Gastroesophageal sphincter (tissue), 4 donors: Measurements from ENCODE around the gene CNTNAP3. TPM values are rescaled to one million over a fixed set of nuclear protein-coding genes. Genes with fewer than 3 reads are reported as not detected.
"Not testable (repeated sequence)": the region's sequence is repeated elsewhere in the genome, so short reads cannot be mapped to it uniquely, and the experiment has no call there.

ENCODE experiments used
- ATAC-seq: fragments of 150-250 bp; one replicate; pipeline ENCODE4 v1.9.1; 2016; ENCODE audit warnings: mild to moderate bottlenecking, moderate library complexity
- H3K27ac ChIP-seq, 4 donors: fragments of 200-600 bp; sonication (generic) in 3 of 4; 1 replicate in 3 of 4; 2 replicates in 1 of 4; pipeline ENCODE4 v1.5.1; 2016 to 2019
- H3K27me3 ChIP-seq: fragments of 200-600 bp; sonication (generic); one replicate; pipeline ENCODE4 v1.5.1; 2019
- H3K36me3 ChIP-seq, 2 donors: fragments of 200-600 bp; sonication (generic); one replicate each; pipeline ENCODE4 v1.5.1; 2019; ENCODE audit warnings: control low read depth in 1 of 2
- H3K4me1 ChIP-seq, 3 donors: fragments of 200-600 bp; sonication (generic); 1 replicate in 2 of 3; 2 replicates in 1 of 3; pipeline ENCODE4 v1.5.1; 2016 to 2019; ENCODE audit warnings: control low read depth in 2 of 3
- H3K4me3 ChIP-seq, 2 donors: fragments of 200-600 bp; sonication (generic); one replicate each; pipeline ENCODE4 v1.5.1; 2019; ENCODE audit warnings: mild to moderate bottlenecking in 1 of 2, moderate library complexity in 1 of 2
- H3K9me3 ChIP-seq, 3 donors: fragments of 200-600 bp; sonication (generic); one replicate each; pipeline ENCODE4 v1.5.1; 2017 to 2019; ENCODE audit warnings: control low read depth in 2 of 3
- WGBS, 2 donors: methylation state at CpG; one replicate each; pipeline ENCODE4 v1.1.5; 2018; ENCODE audit warnings: low coverage in 1 of 2; 5-methylcytosine and 5-hydroxymethylcytosine counted together
- small RNA-seq, 4 donors: library from RNA; depleted of rRNA; stranded (forward); fragments of <200 nt; gene quantifications; one replicate each; pipeline ENCODE3, GENCODE V24; 2016
- total RNA-seq, 4 donors: library from RNA; depleted of rRNA; stranded (reverse); fragments of >200 nt; gene quantifications; one replicate each; pipeline ENCODE4 v1.1.0, GENCODE V29; 2016

CNTNAP3 gene
- total RNA-seq, 4 donors from 2014 or later = 31.5 to 65.1 (median 57.9) TPM

GRCh38 chr9:39046833-39047232 is 241.1 kb downstream of the CNTNAP3 start:
- H3K36me3 ChIP-seq, H3K4me3 ChIP-seq, H3K27me3 ChIP-seq, H3K9me3 ChIP-seq, H3K4me1 ChIP-seq, ATAC-seq, H3K27ac ChIP-seq: not testable (repeated sequence)
- 46% methylated on average over 2 of the region's 3 CpGs; no CpG with 5 or more reads in 1 of the 2 donors for WGBS, 2 donors

GRCh38 chr9:39042352-39042803 is 245.6 kb downstream of the CNTNAP3 start:
- not testable (repeated sequence) for H3K27ac ChIP-seq, ATAC-seq, H3K4me3 ChIP-seq, H3K9me3 ChIP-seq, H3K27me3 ChIP-seq, H3K36me3 ChIP-seq, H3K4me1 ChIP-seq
- WGBS, 2 donors = 80 to 91% methylated on average over 1 to 7 of the region's 27 CpGs

GRCh38 chr9:39041774-39042173 is 246.2 kb downstream of the CNTNAP3 start:
- not testable (repeated sequence) for H3K27me3 ChIP-seq, H3K27ac ChIP-seq, H3K36me3 ChIP-seq, H3K9me3 ChIP-seq, H3K4me3 ChIP-seq, ATAC-seq, H3K4me1 ChIP-seq
- WGBS, 2 donors = 89 to 91% methylated on average over 6 to 8 of the region's 10 CpGs

GRCh38 chr9:39039148-39039547 is 248.8 kb downstream of the CNTNAP3 start:
- ATAC-seq, H3K9me3 ChIP-seq, H3K27me3 ChIP-seq, H3K27ac ChIP-seq, H3K4me1 ChIP-seq, H3K36me3 ChIP-seq, H3K4me3 ChIP-seq: not testable (repeated sequence)
- 52 to 53% methylated on average over 2 of the region's 2 CpGs for WGBS, 2 donors

GRCh38 chr9:39038221-39038620 is 249.7 kb downstream of the CNTNAP3 start:
- not testable (repeated sequence) for H3K9me3 ChIP-seq, ATAC-seq, H3K27ac ChIP-seq, H3K4me3 ChIP-seq, H3K4me1 ChIP-seq, H3K36me3 ChIP-seq, H3K27me3 ChIP-seq
- WGBS, 2 donors = 67 to 100% methylated on average over 1 of the region's 1 CpG

- ATAC-seq, H3K4me3 ChIP-seq, H3K27me3 ChIP-seq, H3K4me1 ChIP-seq, H3K36me3 ChIP-seq, H3K9me3 ChIP-seq, H3K27ac ChIP-seq: not testable (repeated sequence)
- WGBS, 2 donors = 55 to 100% methylated on average over 1 to 2 of the region's 2 CpGs
Measured at GRCh38 chr9:39033849-39034248, 254.1 kb downstream of the CNTNAP3 start.

- H3K27me3 ChIP-seq, H3K4me1 ChIP-seq, H3K36me3 ChIP-seq, H3K9me3 ChIP-seq, ATAC-seq, H3K4me3 ChIP-seq, H3K27ac ChIP-seq: not testable (repeated sequence)
- WGBS, 2 donors = 56 to 85% methylated on average over 6 to 9 of the region's 11 CpGs
Measured at GRCh38 chr9:39030204-39031019, 257.6 kb downstream of the CNTNAP3 start.

- not testable (repeated sequence) for ATAC-seq
Measured at GRCh38 chr9:39028855-39029254, 259.1 kb downstream of the CNTNAP3 start.

GRCh38 chr9:39028168-39028567 is 259.8 kb downstream of the CNTNAP3 start:
- ATAC-seq, H3K9me3 ChIP-seq, H3K4me3 ChIP-seq, H3K27ac ChIP-seq, H3K4me1 ChIP-seq, H3K36me3 ChIP-seq, H3K27me3 ChIP-seq: not testable (repeated sequence)
- 55% methylated on average over 1 of the region's 7 CpGs; no CpG with 5 or more reads in 1 of the 2 donors for WGBS, 2 donors

More at GRCh38 chr9:39028855-39029254, 259.1 kb downstream of the CNTNAP3 start:
- not testable (repeated sequence) for H3K9me3 ChIP-seq, H3K27ac ChIP-seq, H3K4me3 ChIP-seq, H3K36me3 ChIP-seq, H3K4me1 ChIP-seq, H3K27me3 ChIP-seq
- 73 to 77% methylated on average over 4 of the region's 5 CpGs for WGBS, 2 donors

GRCh38 chr9:39025911-39026588 is 261.9 kb downstream of the CNTNAP3 start:
- H3K4me1 ChIP-seq, H3K9me3 ChIP-seq, H3K4me3 ChIP-seq, H3K36me3 ChIP-seq, H3K27me3 ChIP-seq, ATAC-seq, H3K27ac ChIP-seq: not testable (repeated sequence)
- WGBS, 2 donors = 75 to 89% methylated on average over 4 of the region's 4 CpGs

Small RNA genes lying within 50 kb of the gene (small RNA-seq; reads per million reads assigned to genes)
- 0 reads per million in 4 donors for gene RN7SL640P

Other genes starting within 250 kb of the CNTNAP3 start
- under 1 TPM in 1 of 4 donors, not detected in 3; 0.08 TPM for gene SPATA31A1, start 67.5 kb upstream of the CNTNAP3 start, total RNA-seq